Muscle of back (tissue), 11 donors: ENCODE data around the gene SPAG9. TPM values are rescaled to one million over a fixed set of nuclear protein-coding genes. Genes with fewer than 3 reads are reported as not detected.

Experiments
- DNase-seq, 3 donors: peaks; one replicate each; pipeline versions ENCODE4 v3.0.0 to v3.0.0-alpha.2; 2013
- polyA plus RNA-seq, 10 donors: library from polyadenylated mRNA; unstranded; fragments of 120-200 nt; gene quantifications; one replicate each; pipeline ENCODE4 v1.2.1, GENCODE V29; 2013; ENCODE audit not compliant: insufficient read length in 10 of 10

Gene SPAG9
- polyA plus RNA-seq, 10 donors = 62.0 to 97.6 (median 73.8) TPM

- peak in 2 of 3 donors; percentile 68 to 79 for DNase-seq
These were observed 163.7 kb downstream of the SPAG9 start for GRCh38 chr17:50956750-50957523.

GRCh38 chr17:50956409-50956749 is 164.3 kb downstream of the SPAG9 start:
- DNase-seq = no peak

GRCh38 chr17:50955667-50956120 is 165.0 kb downstream of the SPAG9 start:
- peak in 1 of 3 donors; percentile 57 for DNase-seq

- no peak for DNase-seq
These were observed 165.5 kb downstream of the SPAG9 start for GRCh38 chr17:50955160-50955559.

GRCh38 chr17:50954641-50955121 is 166.0 kb downstream of the SPAG9 start:
- no peak for DNase-seq

- DNase-seq = peak; percentile 69 to 84 (median 80)
These were observed 166.7 kb downstream of the SPAG9 start for GRCh38 chr17:50953831-50954601.

- no peak for DNase-seq
These were observed 167.2 kb downstream of the SPAG9 start for GRCh38 chr17:50953518-50953830.

GRCh38 chr17:50952889-50953288 is 167.8 kb downstream of the SPAG9 start:
- DNase-seq = no peak

GRCh38 chr17:50952013-50952412 is 168.7 kb downstream of the SPAG9 start:
- peak; percentile 44 to 57 (median 54) for DNase-seq

- peak; percentile 63 to 83 (median 77) for DNase-seq
These were observed 170.4 kb downstream of the SPAG9 start for GRCh38 chr17:50949989-50950877.

GRCh38 chr17:50949128-50949988 is 171.3 kb downstream of the SPAG9 start:
- peak in 2 of 3 donors; percentile 52 to 54 for DNase-seq

- DNase-seq = no peak
These were observed 172.0 kb downstream of the SPAG9 start for GRCh38 chr17:50948711-50949110.

- DNase-seq = peak; percentile 59 to 64 (median 60)
These were observed 172.7 kb downstream of the SPAG9 start for GRCh38 chr17:50947782-50948543.

- DNase-seq = no peak
These were observed 173.5 kb downstream of the SPAG9 start for GRCh38 chr17:50946891-50947781.

- DNase-seq = no peak
These were observed 174.3 kb downstream of the SPAG9 start for GRCh38 chr17:50946223-50946890.

- no peak for DNase-seq
These were observed 174.9 kb downstream of the SPAG9 start for GRCh38 chr17:50945779-50946222.

- DNase-seq = no peak
These were observed 175.6 kb downstream of the SPAG9 start for GRCh38 chr17:50944902-50945720.
